OCI-LY1 (cell line): Measurements from ENCODE around the gene PRSS57.

Experiments used
- CTCF ChIP-seq: fragments of 200-600 bp; sonication (generic), shearing (Covaris generic); IDR thresholded peaks from 2 replicates; pipeline ENCODE4 v1.5.1; 2017; ENCODE audit warnings: mild to moderate bottlenecking, antibody characterized with exemption, low read length, moderate library complexity, mixed read lengths
- EZH2 ChIP-seq: fragments of 200-600 bp; sonication (generic), shearing (Covaris generic); IDR thresholded peaks from 2 replicates; pipeline ENCODE4 v1.8.0; 2017; ENCODE audit warnings: borderline replicate concordance, mixed run types, mild to moderate bottlenecking, antibody characterized with exemption, low read length, moderate library complexity, mixed read lengths

GRCh38 chr19:722553-723101 lies 27.4 kb upstream of the PRSS57 start:
- no peak for TF ChIP-seq CTCF
- no peak for TF ChIP-seq EZH2
